Hepatocyte (in vitro differentiated cells): ENCODE data around the gene NUDT7.

Source experiments
- EZH2 ChIP-seq: fragments of 200-600 bp; sonication (generic); IDR thresholded peaks from 2 replicates; pipeline ENCODE4 v1.6.1; 2016; ENCODE audit warnings: antibody characterized with exemption, mild to moderate bottlenecking, borderline replicate concordance
- TF ChIP-seq, protein P1 (sequence below): fragments of 200-600 bp; sonication (generic); IDR thresholded peaks from 2 replicates; pipeline ENCODE4 v1.5.1; 2016; ENCODE audit warnings: antibody characterized with exemption, mild to moderate bottlenecking; ENCODE audit not compliant: poor library complexity

DNA sequence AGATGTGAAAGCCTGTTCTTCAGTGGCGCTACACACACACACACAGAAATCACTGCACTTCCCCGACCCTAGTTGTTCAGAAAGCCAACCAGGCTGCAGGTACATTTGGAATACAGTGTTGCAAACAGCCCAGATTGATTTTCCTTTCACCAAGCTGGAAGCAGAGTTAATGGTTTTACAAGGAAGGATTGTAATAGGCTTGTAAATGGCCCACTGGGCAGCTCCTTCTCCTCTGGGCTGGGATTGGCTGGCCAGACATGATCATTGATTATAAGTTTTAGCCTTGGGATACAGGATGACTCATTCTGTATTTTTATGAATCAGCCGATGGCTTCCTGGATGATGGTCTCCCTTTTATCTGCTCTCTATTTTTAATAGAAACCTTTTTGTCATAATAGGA, 68.6 kb downstream of the NUDT7 start:
- TF ChIP-seq, protein P1, sequence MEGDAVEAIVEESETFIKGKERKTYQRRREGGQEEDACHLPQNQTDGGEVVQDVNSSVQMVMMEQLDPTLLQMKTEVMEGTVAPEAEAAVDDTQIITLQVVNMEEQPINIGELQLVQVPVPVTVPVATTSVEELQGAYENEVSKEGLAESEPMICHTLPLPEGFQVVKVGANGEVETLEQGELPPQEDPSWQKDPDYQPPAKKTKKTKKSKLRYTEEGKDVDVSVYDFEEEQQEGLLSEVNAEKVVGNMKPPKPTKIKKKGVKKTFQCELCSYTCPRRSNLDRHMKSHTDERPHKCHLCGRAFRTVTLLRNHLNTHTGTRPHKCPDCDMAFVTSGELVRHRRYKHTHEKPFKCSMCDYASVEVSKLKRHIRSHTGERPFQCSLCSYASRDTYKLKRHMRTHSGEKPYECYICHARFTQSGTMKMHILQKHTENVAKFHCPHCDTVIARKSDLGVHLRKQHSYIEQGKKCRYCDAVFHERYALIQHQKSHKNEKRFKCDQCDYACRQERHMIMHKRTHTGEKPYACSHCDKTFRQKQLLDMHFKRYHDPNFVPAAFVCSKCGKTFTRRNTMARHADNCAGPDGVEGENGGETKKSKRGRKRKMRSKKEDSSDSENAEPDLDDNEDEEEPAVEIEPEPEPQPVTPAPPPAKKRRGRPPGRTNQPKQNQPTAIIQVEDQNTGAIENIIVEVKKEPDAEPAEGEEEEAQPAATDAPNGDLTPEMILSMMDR = no peak
- TF ChIP-seq EZH2 = peak; percentile 2
